HL-60 (cell line): ENCODE data around the gene CPAMD8.

Experiments used
- DNase-seq, 2 experiments: peaks; one replicate each; pipeline ENCODE4 v3.0.0-alpha.2; 2010 to 2020; ENCODE audit warnings: low read depth in 1 of 2, low spot score in 1 of 2
- H3K27ac ChIP-seq: fragments of 250-450 bp; sonication (Bioruptor Pico); replicated peaks from 2 replicates; pipeline ENCODE4 v1.5.1; 2020; ENCODE audit warnings: mild to moderate bottlenecking, moderate library complexity
- H3K27me3 ChIP-seq: fragments of 250-450 bp; sonication (Bioruptor Pico); 2 replicates; pipeline ENCODE4 v1.5.1; 2021; ENCODE audit warnings: mild to moderate bottlenecking, moderate library complexity; ENCODE audit not compliant: insufficient read depth, poor library complexity, severe bottlenecking
- H3K4me3 ChIP-seq: replicated peaks from 2 replicates; pipeline ENCODE4 v1.5.1; 2011; ENCODE audit warnings: mild to moderate bottlenecking, control low read depth, low read length; ENCODE audit not compliant: insufficient read depth
- CTCF ChIP-seq: IDR thresholded peaks from one replicate; pipeline ENCODE4 v1.5.1; 2011; ENCODE audit warnings: low read length, control low read depth, inconsistent platforms; ENCODE audit not compliant: insufficient read depth
- GABPA ChIP-seq: IDR thresholded peaks from 2 replicates; pipeline ENCODE4 v1.6.1; 2012; ENCODE audit warnings: low read depth
- POLR2AphosphoS5 ChIP-seq: IDR thresholded peaks from 2 replicates; pipeline ENCODE4 v1.6.1; 2012; ENCODE audit warnings: low read depth
- REST ChIP-seq: IDR thresholded peaks from 2 replicates; pipeline ENCODE4 v1.6.1; 2012; ENCODE audit warnings: low read depth; ENCODE audit not compliant: insufficient replicate concordance
- SPI1 ChIP-seq: IDR thresholded peaks from 2 replicates; pipeline ENCODE4 v1.6.1; 2012; ENCODE audit warnings: low read depth, mild to moderate bottlenecking, borderline replicate concordance

CPAMD8 gene

GRCh38 chr19:17049711-17050280, 23.2 kb upstream of the CPAMD8 start:
- Histone ChIP-seq H3K27ac (no peak overlapping the region), H3K27me3 (no peaks in the 10 kb centered on the region), H3K4me3 (no peak overlapping the region)
- no peak for DNase-seq
- TF ChIP-seq REST (no peak), CTCF (no peak), SPI1 (no peak)

- DNase-seq: no peak
- TF ChIP-seq POLR2AphosphoS5 (no peak), SPI1 (no peak), REST (no peak), CTCF (no peak)
- H3K27me3 ChIP-seq: no peaks in the 10 kb centered on the region
- no peak overlapping the region for H3K4me3 ChIP-seq
- no peak overlapping the region for H3K27ac ChIP-seq
These were observed 22.4 kb upstream of the CPAMD8 start for GRCh38 chr19:17048885-17049453.

- TF ChIP-seq GABPA (no peak), SPI1 (no peak), CTCF (no peak), REST (no peak), POLR2AphosphoS5 (no peak)
- Histone ChIP-seq H3K27me3 (no peaks in the 10 kb centered on the region), H3K27ac (no peak overlapping the region), H3K4me3 (no peak overlapping the region)
- DNase-seq: no peak
These were observed 19.4 kb upstream of the CPAMD8 start for GRCh38 chr19:17045907-17046502.
